GM12878 (cell line): Measurements from ENCODE around the gene OTOF. TPM values are rescaled to one million over a fixed set of nuclear protein-coding genes. Genes with fewer than 3 reads are reported as not detected.

Source experiments
- ATAC-seq: fragments of 200-7000 bp; cut with Tn5 transposase; 3 replicates; pipeline ENCODE4 v1.9.1; 2020; ENCODE audit warnings: mild to moderate bottlenecking, moderate library complexity
- BruUV-seq: library from RNA; stranded (reverse); fragments of 400-500 nt; replicated peaks from 2 replicates; lab custom pipeline; 2021; lab: Mats Ljungman, UMichigan
- CTCF ChIA-PET: fragments of 300-600 bp; sonication (Branson Sonifier 250); formaldehyde crosslinking; extraction: SDS; loops from one replicate; lab custom pipeline; 2021; ENCODE audit warnings: inconsistent platforms; lab: Yijun Ruan, JAX
- POLR2A ChIA-PET: fragments of 350-600 bp; formaldehyde crosslinking; extraction: SDS; loops from one replicate; lab custom pipeline; 2021; ENCODE audit warnings: inconsistent platforms; lab: Charles Lee
- RAD21 ChIA-PET: fragments of 300-600 bp; sonication (Branson Sonifier 250); formaldehyde crosslinking; loops from one replicate; lab custom pipeline; 2023; ENCODE audit warnings: antibody characterized with exemption; ENCODE audit not compliant: unreplicated experiment; lab: Charles Lee
- SMC1A ChIA-PET: fragments of 300-600 bp; sonication (Branson Sonifier 250); formaldehyde crosslinking; loops from one replicate; lab custom pipeline; 2023; ENCODE audit not compliant: unreplicated experiment, uncharacterized antibody; lab: Charles Lee
- DNase-seq: peaks from one replicate; pipeline ENCODE4 v3.0.0-alpha.2; 2011; ENCODE audit warnings: low read depth, low spot score
- FAIRE-seq: peaks from 3 replicates; lab custom pipeline; 2011; peaks lifted over from hg19 to GRCh38; lab: Jason Lieb, UNC
- H2AFZ ChIP-seq: 2 replicates; pipeline ENCODE4 v1.6.0; 2011; ENCODE audit warnings: low read depth, low read length, control low read depth; ENCODE audit not compliant: control insufficient read depth
- H3K27ac ChIP-seq: 2 replicates; pipeline ENCODE4 v1.5.1; 2011; ENCODE audit warnings: control low read depth; ENCODE audit not compliant: control insufficient read depth, insufficient read depth
- H3K27me3 ChIP-seq, 2 experiments: replicated peaks in 1 of 2; 2 replicates each; pipeline versions ENCODE4 v1.6.0 to v1.6.1; 2011; ENCODE audit warnings: low read length in 1 of 2; ENCODE audit not compliant: control insufficient read depth in 2 of 2, insufficient read depth in 2 of 2
- H3K36me3 ChIP-seq, 2 experiments: 2 replicates each; pipeline ENCODE4 v1.5.1; 2011; ENCODE audit warnings: low read length in 1 of 2; ENCODE audit not compliant: control insufficient read depth in 2 of 2, insufficient read depth in 2 of 2
- H3K4me1 ChIP-seq: 2 replicates; pipeline ENCODE4 v1.6.1; 2011; ENCODE audit warnings: mild to moderate bottlenecking, low read length, moderate library complexity, mixed read lengths; ENCODE audit not compliant: control insufficient read depth, insufficient read depth
- H3K4me2 ChIP-seq: 2 replicates; pipeline ENCODE4 v1.6.0; 2011; ENCODE audit warnings: control low read depth; ENCODE audit not compliant: control insufficient read depth, insufficient read depth
- H3K4me3 ChIP-seq: fragments of 200-600 bp; sonication (generic); 2 replicates; pipeline ENCODE4 v1.5.1; 2016
- H3K79me2 ChIP-seq: 2 replicates; pipeline ENCODE4 v1.6.0; 2011; ENCODE audit warnings: low read length; ENCODE audit not compliant: control insufficient read depth, insufficient read depth
- H3K9ac ChIP-seq: 2 replicates; pipeline ENCODE4 v1.8.0; 2011; ENCODE audit warnings: low read length, control low read depth, mixed read lengths; ENCODE audit not compliant: control insufficient read depth, insufficient read depth
- H3K9me3 ChIP-seq: replicated peaks from 3 replicates; pipeline ENCODE4 v1.5.1; 2011; ENCODE audit warnings: mild to moderate bottlenecking, low read length; ENCODE audit not compliant: control insufficient read depth, insufficient read depth
- H4K20me1 ChIP-seq: 2 replicates; pipeline ENCODE4 v1.6.0; 2011; ENCODE audit not compliant: control insufficient read depth, insufficient read depth
- E4F1 ChIP-seq: fragments of 450-650 bp; IDR thresholded peaks from 2 replicates; pipeline ENCODE4 v1.6.1; 2018; ENCODE audit warnings: borderline replicate concordance, mild to moderate bottlenecking; ENCODE audit not compliant: partially characterized antibody
- ETV6 ChIP-seq, 2 experiments: fragments of 450-650 bp in 1 of 2; IDR thresholded peaks in 1 of 2; conservative IDR thresholded peaks in 1 of 2; 2 replicates each; pipeline ENCODE4 v1.6.1; 2014; ENCODE audit warnings: antibody characterized with exemption in 1 of 2, borderline replicate concordance in 1 of 2, low read depth in 1 of 2, mild to moderate bottlenecking in 1 of 2, moderate library complexity in 1 of 2
- FOS ChIP-seq: IDR thresholded peaks from 3 replicates; pipeline ENCODE4 v1.6.1; 2011; ENCODE audit warnings: borderline replicate concordance; ENCODE audit not compliant: insufficient read length; ENCODE audit errors: extremely low read depth
- POU2F2 ChIP-seq: IDR thresholded peaks from 3 replicates; pipeline ENCODE4 v1.6.1; 2011; ENCODE audit warnings: low read depth, mild to moderate bottlenecking, low read length, borderline replicate concordance
- RCOR1 ChIP-seq: conservative IDR thresholded peaks from 2 replicates; pipeline ENCODE4 v1.6.1; 2012; ENCODE audit warnings: low read depth, low read length, improper control_type of control experiment
- WGBS: methylation state at CpG from one replicate; pipeline ENCODE4 v1.1.6; 2016; ENCODE audit warnings: low lambda C conversion rate; ENCODE audit not compliant: insufficient replicate concordance, insufficient coverage; ENCODE audit errors: missing lambda C conversion rate; 5-methylcytosine and 5-hydroxymethylcytosine counted together
- in situ Hi-C: fragments of 300-500 bp; cut with MboI; formaldehyde crosslinking; loops from 9 replicates; pipeline ENCODE4 v1.14.3; 2018; ENCODE audit warnings: mixed read lengths
- intact Hi-C: fragments of 100-400 bp; cut with micrococcal nuclease; formaldehyde crosslinking; loops from one replicate; pipeline ENCODE4 v1.14.2; 2022; ENCODE audit not compliant: unreplicated experiment
- polyA plus RNA-seq, 11 experiments: library from polyadenylated mRNA; depleted of rRNA in 4 of 11; unstranded in 6 of 11; stranded (reverse) in 5 of 11; fragments of >200 nt; fragmentation: Nextera tagmentation in 4 of 11; fragmentation: Illumina TruSeq in 1 of 11; extraction: Ambion mirVana in 4 of 11; extraction: Trizol in 1 of 11; gene quantifications; 1 replicate in 1 of 11; 2 replicates in 10 of 11; pipeline versions ENCODE4 v1.2.1 to v1.2.3, GENCODE V29; 2011 to 2016; ENCODE audit warnings: inconsistent platforms in 2 of 11, missing spikeins in 2 of 11, low read depth in 1 of 11
- total RNA-seq, 4 experiments: library from RNA; depleted of rRNA in 3 of 4; stranded (reverse); fragments of >200 nt in 3 of 4; fragmentation: Illumina TruSeq in 1 of 4; extraction: Trizol in 1 of 4; gene quantifications; 2 replicates each; pipeline versions ENCODE4 v1.2.1 to v1.2.3, GENCODE V29; 2013 to 2021
- TF ChIP-seq, protein P1 (sequence below): IDR thresholded peaks from 2 replicates; pipeline ENCODE4 v1.6.1; 2011; ENCODE audit warnings: mild to moderate bottlenecking, low read depth, low read length, moderate library complexity; ENCODE audit not compliant: insufficient replicate concordance

The OTOF gene
- total and polyA plus RNA-seq, 10 of the 15 experiments (the other 5 are each of a cell fraction or from before 2014, with no cell fraction given): under 0.01 to 0.31 (median 0.07) TPM; not detected in 6

- TF ChIP-seq POU2F2 (no peak), RCOR1 (no peak), E4F1 (no peak)
Measured at GRCh38 chr2:26478366-26478765, 442 bp upstream of the OTOF start (continued).

- no peak overlapping the region for H3K9ac ChIP-seq
- SMC1A ChIA-PET: interaction anchor here (0.9 kb wide), 1 partner anchor 131 kb away, joined by 3 read pairs; the partner anchor contains the start of gene SELENOI
Measured at GRCh38 chr2:26477126-26477910, 606 bp downstream of the OTOF start.

More at GRCh38 chr2:26477126-26477910, 606 bp downstream of the OTOF start:
- H3K4me2 ChIP-seq: no peak overlapping the region
- ATAC-seq (no peak), DNase-seq (no peak), FAIRE-seq (no peak)
- intact Hi-C loops (no loop called here), in situ Hi-C loops (no loop called here)
- no peak overlapping the region for H3K4me3 ChIP-seq
- no peak overlapping the region for H2AFZ ChIP-seq
- H3K79me2 ChIP-seq: no peaks in the 10 kb centered on the region
- no peak overlapping the region for H3K27ac ChIP-seq
- H3K9me3 ChIP-seq: no peaks in the 10 kb centered on the region
- POLR2A ChIA-PET: interaction anchor here (0.5 kb wide), 1 partner anchor 193 kb away, joined by 3 read pairs; no protein-coding TSS in a partner anchor
- RAD21 ChIA-PET: interaction anchor here (0.6 kb wide), 1 partner anchor 121 kb away, joined by 3 read pairs; no protein-coding TSS in a partner anchor
- no peaks in the 10 kb centered on the region for H4K20me1 ChIP-seq
- CTCF ChIA-PET: no interaction called here
- BruUV-seq: no TSS peak
- 36% methylated on average over 27 of the region's 33 CpGs for WGBS
- no peaks in the 10 kb centered on the region for H3K4me1 ChIP-seq
- no peaks in the 10 kb centered on the region for H3K27me3 ChIP-seq
- TF ChIP-seq, protein P1, sequence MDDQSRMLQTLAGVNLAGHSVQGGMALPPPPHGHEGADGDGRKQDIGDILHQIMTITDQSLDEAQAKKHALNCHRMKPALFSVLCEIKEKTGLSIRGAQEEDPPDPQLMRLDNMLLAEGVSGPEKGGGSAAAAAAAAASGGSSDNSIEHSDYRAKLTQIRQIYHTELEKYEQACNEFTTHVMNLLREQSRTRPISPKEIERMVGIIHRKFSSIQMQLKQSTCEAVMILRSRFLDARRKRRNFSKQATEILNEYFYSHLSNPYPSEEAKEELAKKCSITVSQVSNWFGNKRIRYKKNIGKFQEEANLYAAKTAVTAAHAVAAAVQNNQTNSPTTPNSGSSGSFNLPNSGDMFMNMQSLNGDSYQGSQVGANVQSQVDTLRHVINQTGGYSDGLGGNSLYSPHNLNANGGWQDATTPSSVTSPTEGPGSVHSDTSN: no peak
- TF ChIP-seq FOS (no peak), ETV6 (conservative IDR thresholded peaks at IDR 0.05 in 1 of 2, IDR thresholded peaks at IDR 0.05 in 1 of 2; ENCODE audit: borderline replicate concordance in 1 of 2, low read depth in 1 of 2) (no peak)
- H3K36me3 ChIP-seq: no peaks in the 10 kb centered on the region
